ENCODE measurements around the gene TMEM14A.
"Not testable (repeated sequence)": the region's sequence is repeated elsewhere in the genome, so short reads cannot be mapped to it uniquely, and the experiment has no call there.

Gene TMEM14A

GRCh38 chr6:52670502-52671409, at the start of gene TMEM14A:
Gene TMEM14A, plus strand, starts transcription at chr6:52671113. Its CDS starts 5,990 bp downstream, at chr6:52677103.
- DNase-seq (ENCODE audit: low spot score) = peak; percentile 93

GRCh38 chr6:52621631-52622030, 49.3 kb upstream of the TMEM14A start:
- no peak for DNase-seq (ENCODE audit: low spot score)

- no peak for DNase-seq (ENCODE audit: low spot score)
These were observed 48.1 kb upstream of the TMEM14A start for GRCh38 chr6:52622810-52623209.

GRCh38 chr6:52632011-52632410, 38.9 kb upstream of the TMEM14A start:
- no peak for DNase-seq (ENCODE audit: low spot score)

GRCh38 chr6:52634211-52634610, 36.7 kb upstream of the TMEM14A start:
- no peak for DNase-seq (ENCODE audit: low spot score)

GRCh38 chr6:52635049-52635577, 35.8 kb upstream of the TMEM14A start:
- DNase-seq (ENCODE audit: low spot score) = no peak

- DNase-seq (ENCODE audit: low spot score) = no peak
These were observed 34.1 kb upstream of the TMEM14A start for GRCh38 chr6:52636830-52637229.

GRCh38 chr6:52639493-52639892, 31.4 kb upstream of the TMEM14A start:
- no peak for DNase-seq (ENCODE audit: low spot score)

- DNase-seq (ENCODE audit: low spot score) = no peak
These were observed 30.7 kb upstream of the TMEM14A start for GRCh38 chr6:52640170-52640569.

GRCh38 chr6:52640916-52641315, 30.0 kb upstream of the TMEM14A start:
- no peak for DNase-seq (ENCODE audit: low spot score)

- no peak for DNase-seq (ENCODE audit: low spot score)
These were observed 29.5 kb upstream of the TMEM14A start for GRCh38 chr6:52641388-52641787.

- no peak for DNase-seq (ENCODE audit: low spot score)
These were observed 29.1 kb upstream of the TMEM14A start for GRCh38 chr6:52641826-52642225.

GRCh38 chr6:52642368-52642767, 28.5 kb upstream of the TMEM14A start:
- no peak for DNase-seq (ENCODE audit: low spot score)

- DNase-seq (ENCODE audit: low spot score) = no peak
These were observed 27.8 kb upstream of the TMEM14A start for GRCh38 chr6:52643158-52643557.

- no peak for DNase-seq (ENCODE audit: low spot score)
These were observed 26.7 kb upstream of the TMEM14A start for GRCh38 chr6:52644253-52644652.

GRCh38 chr6:52645976-52646375, 24.9 kb upstream of the TMEM14A start:
- no peak for DNase-seq (ENCODE audit: low spot score)

GRCh38 chr6:52647199-52647598, 23.7 kb upstream of the TMEM14A start:
- peak; percentile 9 for DNase-seq (ENCODE audit: low spot score)

- DNase-seq (ENCODE audit: low spot score) = no peak
These were observed 21.3 kb upstream of the TMEM14A start for GRCh38 chr6:52649536-52650160.

- DNase-seq (ENCODE audit: low spot score) = no peak
These were observed 20.0 kb upstream of the TMEM14A start for GRCh38 chr6:52650941-52651340.

GRCh38 chr6:52653151-52653550, 17.8 kb upstream of the TMEM14A start:
- DNase-seq (ENCODE audit: low spot score) = no peak

- DNase-seq (ENCODE audit: low spot score) = no peak
These were observed 16.9 kb upstream of the TMEM14A start for GRCh38 chr6:52654007-52654406.

- DNase-seq (ENCODE audit: low spot score) = no peak
These were observed 16.3 kb upstream of the TMEM14A start for GRCh38 chr6:52654592-52654991.

- not testable (repeated sequence) for DNase-seq (ENCODE audit: low spot score)
These were observed 15.0 kb upstream of the TMEM14A start for GRCh38 chr6:52655941-52656340.

Data from kidney tubule cell (primary cell).